Breast epithelium (tissue), 4 donors: ENCODE data around the gene GPI. TPM values are rescaled to one million over a fixed set of nuclear protein-coding genes. Genes with fewer than 3 reads are reported as not detected.
"Not testable (repeated sequence)": the region's sequence is repeated elsewhere in the genome, so short reads cannot be mapped to it uniquely, and the experiment has no call there.

Source experiments
- DNase-seq, 2 donors: peaks; one replicate each; pipeline ENCODE4 v3.0.0-alpha.2; 2019; ENCODE audit warnings: low spot score in 2 of 2
- H3K27ac ChIP-seq, 2 donors: fragments of 200-600 bp; sonication (generic) in 1 of 2; one replicate each; pipeline ENCODE4 v1.5.1; 2016 to 2019; ENCODE audit warnings: mild to moderate bottlenecking in 1 of 2
- H3K27me3 ChIP-seq, 2 donors: fragments of 200-600 bp; sonication (generic) in 1 of 2; one replicate each; pipeline versions ENCODE4 v1.5.1 to v1.6.0; 2017 to 2019; ENCODE audit warnings: control low read depth in 1 of 2, mild to moderate bottlenecking in 1 of 2
- H3K36me3 ChIP-seq: fragments of 200-600 bp; one replicate; pipeline ENCODE4 v1.5.1; 2019
- H3K4me1 ChIP-seq, 2 donors: fragments of 200-600 bp; sonication (generic); one replicate each; pipeline ENCODE4 v1.5.1; 2016 to 2019; ENCODE audit warnings: control low read depth in 1 of 2
- H3K4me3 ChIP-seq, 3 donors: fragments of 200-600 bp; sonication (generic); 1 replicate in 2 of 3; 2 replicates in 1 of 3; pipeline ENCODE4 v1.5.1; 2016 to 2019; ENCODE audit warnings: mild to moderate bottlenecking in 3 of 3, moderate library complexity in 2 of 3
- H3K9me3 ChIP-seq, 2 donors: fragments of 200-600 bp; sonication (generic) in 1 of 2; one replicate each; pipeline ENCODE4 v1.5.1; 2016 to 2019; ENCODE audit warnings: control low read depth in 1 of 2
- CTCF ChIP-seq, 3 donors: fragments of 450-650 bp; IDR thresholded peaks; one replicate each; pipeline ENCODE4 v1.5.1; 2016 to 2017; ENCODE audit warnings: antibody characterized with exemption in 3 of 3, mild to moderate bottlenecking in 3 of 3, moderate library complexity in 3 of 3
- POLR2A ChIP-seq: fragments of 450-650 bp; IDR thresholded peaks from one replicate; pipeline ENCODE4 v1.6.1; 2016; ENCODE audit warnings: antibody characterized with exemption, mild to moderate bottlenecking, moderate library complexity
- POLR2AphosphoS5 ChIP-seq, 3 donors: sonication (generic); formaldehyde crosslinking; IDR thresholded peaks; one replicate each; pipeline ENCODE4 v1.6.1; 2017; ENCODE audit warnings: antibody characterized with exemption in 3 of 3
- intact Hi-C: fragments of 100-400 bp; cut with DNase I; formaldehyde crosslinking; loops from one replicate; pipeline ENCODE4 v1.15.1; 2023; ENCODE audit warnings: low total_unique reads
- total RNA-seq, 3 donors: library from RNA; depleted of rRNA; stranded (reverse); fragments of >200 nt; gene quantifications; one replicate each; pipeline ENCODE4 v1.1.0, GENCODE V29; 2016

Gene GPI
- total RNA-seq, 3 donors from 2014 or later: 97.9 to 130 (median 113) TPM

- DNase-seq: no peak
- Histone ChIP-seq H3K27me3 (no peaks in the 10 kb centered on the region), H3K9me3 (no peaks in the 10 kb centered on the region), H3K4me1 (no peaks in the 10 kb centered on the region), H3K4me3 (no peak overlapping the region), H3K27ac (no peak overlapping the region), H3K36me3 (no peaks in the 10 kb centered on the region)
- intact Hi-C loops: no loop called here
- TF ChIP-seq POLR2A (no peak), POLR2AphosphoS5 (IDR thresholded peaks at IDR 0.05) (no peak), CTCF (IDR thresholded peaks at IDR 0.05) (no peak)
Measured at GRCh38 chr19:34393629-34394028, 28.6 kb downstream of the GPI start.

GRCh38 chr19:34397853-34398252, 32.9 kb downstream of the GPI start:
- peaks cover 4% of the 10 kb centered on the region for H3K36me3 ChIP-seq

GRCh38 chr19:34399886-34400285, 34.9 kb downstream of the GPI start:
- Histone ChIP-seq H3K9me3 (no peaks in the 10 kb centered on the region), H3K4me1 (no peaks in the 10 kb centered on the region), H3K36me3 (peaks cover 4% of the 10 kb centered on the region), H3K4me3 (no peak overlapping the region), H3K27ac (no peak overlapping the region), H3K27me3 (no peaks in the 10 kb centered on the region)
- intact Hi-C loops: no loop called here
- DNase-seq: no peak
- TF ChIP-seq CTCF (IDR thresholded peaks at IDR 0.05): no peak
- no peak for TF ChIP-seq POLR2A
- no peak for TF ChIP-seq POLR2AphosphoS5 (IDR thresholded peaks at IDR 0.05)

More at GRCh38 chr19:34397853-34398252, 32.9 kb downstream of the GPI start:
- Histone ChIP-seq H3K9me3 (no peaks in the 10 kb centered on the region), H3K4me3 (no peak overlapping the region), H3K27me3 (no peaks in the 10 kb centered on the region), H3K4me1 (no peaks in the 10 kb centered on the region), H3K27ac (no peak overlapping the region)
- intact Hi-C loops: no loop called here
- no peak for TF ChIP-seq CTCF (IDR thresholded peaks at IDR 0.05)
- no peak for TF ChIP-seq POLR2AphosphoS5 (IDR thresholded peaks at IDR 0.05)
- no peak for TF ChIP-seq POLR2A
- no peak for DNase-seq

GRCh38 chr19:34400844-34401243, 35.8 kb downstream of the GPI start:
- H3K27me3 ChIP-seq, H3K27ac ChIP-seq, H3K4me1 ChIP-seq, DNase-seq, intact Hi-C loops, H3K4me3 ChIP-seq, H3K36me3 ChIP-seq, H3K9me3 ChIP-seq: not testable (repeated sequence)

GRCh38 chr19:34402074-34402600, 37.1 kb downstream of the GPI start:
- TF ChIP-seq POLR2A: no peak
- TF ChIP-seq CTCF (IDR thresholded peaks at IDR 0.05): no peak
- no peak for TF ChIP-seq POLR2AphosphoS5 (IDR thresholded peaks at IDR 0.05)
- intact Hi-C loops: no loop called here
- H3K9me3 ChIP-seq: no peaks in the 10 kb centered on the region
- no peaks in the 10 kb centered on the region for H3K27me3 ChIP-seq
- peaks cover 4% of the 10 kb centered on the region for H3K36me3 ChIP-seq
- no peaks in the 10 kb centered on the region for H3K4me1 ChIP-seq
- no peak for DNase-seq
- H3K4me3 ChIP-seq: no peak overlapping the region
- H3K27ac ChIP-seq: no peak overlapping the region

- H3K4me3 ChIP-seq: peak overlapping the region; percentile 78 to 97 (median 84)
- peak overlapping the region; percentile 44 to 45 for H3K27ac ChIP-seq
- TF ChIP-seq POLR2AphosphoS5 (IDR thresholded peaks at IDR 0.05) (no peak), POLR2A (no peak), CTCF (IDR thresholded peaks at IDR 0.05) (no peak)
- no peaks in the 10 kb centered on the region for H3K9me3 ChIP-seq
- H3K27me3 ChIP-seq: no peaks in the 10 kb centered on the region
- H3K36me3 ChIP-seq: peaks cover 4% of the 10 kb centered on the region
- no peaks in the 10 kb centered on the region for H3K4me1 ChIP-seq
- intact Hi-C loops: no loop called here
- DNase-seq: no peak
Measured at GRCh38 chr19:34403784-34404108, 38.8 kb downstream of the GPI start.
